SK-N-MC (cell line): ENCODE results near the gene CAMSAP1.
A peak's percentile ranks its signal among the peaks of the same experiment; 100 is the strongest.

Experiments
- DNase-seq: peaks from one replicate; pipeline ENCODE4 v3.0.0-alpha.2; 2011; ENCODE audit warnings: low read depth, low spot score
- H3K27ac ChIP-seq: fragments of 200-600 bp; sonication (generic); 2 replicates; pipeline ENCODE4 v1.5.1; 2016; ENCODE audit warnings: mixed run types
- H3K36me3 ChIP-seq: fragments of 200-600 bp; sonication (generic); 2 replicates; pipeline ENCODE4 v1.6.1; 2017; ENCODE audit warnings: antibody characterized with exemption, low read length, mixed read lengths; ENCODE audit not compliant: insufficient read depth
- H3K4me3 ChIP-seq: fragments of 200-600 bp; sonication (generic); 2 replicates; pipeline ENCODE4 v1.5.1; 2016
- H3K9ac ChIP-seq: fragments of 200-600 bp; sonication (generic); 2 replicates; pipeline ENCODE4 v1.8.0; 2017; ENCODE audit warnings: mixed run types, mixed read lengths; ENCODE audit not compliant: insufficient read length
- H3K9me3 ChIP-seq: fragments of 200-600 bp; sonication (generic); 2 replicates; pipeline ENCODE4 v1.6.1; 2017; ENCODE audit warnings: low read depth, mild to moderate bottlenecking, antibody characterized with exemption, low read length, moderate library complexity, mixed read lengths
- EZH2 ChIP-seq: fragments of 200-600 bp; sonication (generic); IDR thresholded peaks from one replicate; pipeline ENCODE4 v1.6.1; 2017; ENCODE audit warnings: antibody characterized with exemption
- FOXP2 ChIP-seq: optimal IDR thresholded peaks from 2 replicates; pipeline ENCODE3; 2011; ENCODE audit warnings: mild to moderate bottlenecking, moderate library complexity; ENCODE audit not compliant: insufficient read depth; ENCODE audit errors: extremely low read length, control extremely low read depth
- POLR2AphosphoS5 ChIP-seq: IDR thresholded peaks from 2 replicates; pipeline ENCODE4 v1.6.1; 2012; ENCODE audit warnings: mild to moderate bottlenecking, low read depth, low read length, borderline replicate concordance

The CAMSAP1 gene

GRCh38 chr9:135802876-135803419 is 104.4 kb downstream of the CAMSAP1 start:
- H3K27ac ChIP-seq: no peak overlapping the region
- no peak for TF ChIP-seq EZH2
- no peak for TF ChIP-seq POLR2AphosphoS5
- no peak for TF ChIP-seq FOXP2
- no peak overlapping the region for H3K4me3 ChIP-seq

GRCh38 chr9:135801070-135801469 is 106.3 kb downstream of the CAMSAP1 start:
- no peak overlapping the region for H3K9ac ChIP-seq
- H3K4me3 ChIP-seq: no peak overlapping the region
- TF ChIP-seq EZH2 (no peak), FOXP2 (no peak), POLR2AphosphoS5 (no peak)
- no peaks in the 10 kb centered on the region for H3K9me3 ChIP-seq
- no peak for DNase-seq
- H3K27ac ChIP-seq: no peak overlapping the region
- no peaks in the 10 kb centered on the region for H3K36me3 ChIP-seq

More at GRCh38 chr9:135802876-135803419, 104.4 kb downstream of the CAMSAP1 start:
- no peak overlapping the region for H3K9ac ChIP-seq
- H3K36me3 ChIP-seq: no peaks in the 10 kb centered on the region
- DNase-seq: no peak
- no peaks in the 10 kb centered on the region for H3K9me3 ChIP-seq

- Histone ChIP-seq H3K9ac (no peak overlapping the region), H3K9me3 (no peaks in the 10 kb centered on the region), H3K27ac (no peak overlapping the region), H3K36me3 (no peaks in the 10 kb centered on the region), H3K4me3 (no peak overlapping the region)
- DNase-seq: no peak
- TF ChIP-seq POLR2AphosphoS5 (no peak), FOXP2 (no peak), EZH2 (no peak)
Measured at GRCh38 chr9:135799261-135799660, 108.1 kb downstream of the CAMSAP1 start.

GRCh38 chr9:135798263-135798585 is 109.1 kb downstream of the CAMSAP1 start:
- no peak overlapping the region for H3K9ac ChIP-seq
- TF ChIP-seq POLR2AphosphoS5: no peak
- no peak overlapping the region for H3K27ac ChIP-seq
- DNase-seq: no peak
- no peaks in the 10 kb centered on the region for H3K36me3 ChIP-seq
- no peak overlapping the region for H3K4me3 ChIP-seq
- H3K9me3 ChIP-seq: no peaks in the 10 kb centered on the region

GRCh38 chr9:135797507-135798262 is 109.7 kb downstream of the CAMSAP1 start:
- H3K9ac ChIP-seq: no peak overlapping the region
- no peak overlapping the region for H3K27ac ChIP-seq
- no peak overlapping the region for H3K4me3 ChIP-seq
- no peaks in the 10 kb centered on the region for H3K9me3 ChIP-seq
- H3K36me3 ChIP-seq: no peaks in the 10 kb centered on the region
- no peak for TF ChIP-seq POLR2AphosphoS5
- peak; percentile 3 for DNase-seq

- TF ChIP-seq EZH2 (no peak), POLR2AphosphoS5 (no peak), FOXP2 (no peak)
- Histone ChIP-seq H3K9me3 (no peaks in the 10 kb centered on the region), H3K9ac (no peak overlapping the region), H3K27ac (no peak overlapping the region), H3K4me3 (no peak overlapping the region), H3K36me3 (no peaks in the 10 kb centered on the region)
- no peak for DNase-seq
Measured at GRCh38 chr9:135796784-135797485, 110.4 kb downstream of the CAMSAP1 start.

- H3K36me3 ChIP-seq: no peaks in the 10 kb centered on the region
- H3K9ac ChIP-seq: no peak overlapping the region
- TF ChIP-seq POLR2AphosphoS5: no peak
- no peak for TF ChIP-seq FOXP2
- no peak for TF ChIP-seq EZH2
- no peak overlapping the region for H3K27ac ChIP-seq
- H3K9me3 ChIP-seq: no peaks in the 10 kb centered on the region
- DNase-seq: no peak
- H3K4me3 ChIP-seq: no peak overlapping the region
Measured at GRCh38 chr9:135795391-135795790, 112.0 kb downstream of the CAMSAP1 start.

GRCh38 chr9:135794361-135794885 is 112.9 kb downstream of the CAMSAP1 start:
- DNase-seq: no peak
- no peak for TF ChIP-seq FOXP2
- TF ChIP-seq EZH2: no peak
- no peak for TF ChIP-seq POLR2AphosphoS5
- no peak overlapping the region for H3K4me3 ChIP-seq
- H3K9ac ChIP-seq: no peak overlapping the region
- no peaks in the 10 kb centered on the region for H3K36me3 ChIP-seq
- no peak overlapping the region for H3K27ac ChIP-seq
- H3K9me3 ChIP-seq: no peaks in the 10 kb centered on the region

GRCh38 chr9:135794057-135794335 is 113.3 kb downstream of the CAMSAP1 start:
- no peak for DNase-seq
- Histone ChIP-seq H3K4me3 (no peak overlapping the region), H3K9ac (no peak overlapping the region), H3K27ac (no peak overlapping the region), H3K9me3 (no peaks in the 10 kb centered on the region), H3K36me3 (no peaks in the 10 kb centered on the region)
- no peak for TF ChIP-seq EZH2
- no peak for TF ChIP-seq POLR2AphosphoS5
- TF ChIP-seq FOXP2: no peak
